GM19035 (cell line): ENCODE results near the gene HTR1B.

Source experiments
- ATAC-seq: cut with Tn5 transposase; IDR thresholded peaks from one replicate; pipeline ENCODE4 v1.9.1; 2021; ENCODE audit not compliant: unreplicated experiment

HTR1B gene

GRCh38 chr6:77456531-77457248, 6.6 kb downstream of the HTR1B start:
- ATAC-seq = no peak

- ATAC-seq = no peak
Measured at GRCh38 chr6:77455271-77455670, 8.0 kb downstream of the HTR1B start.

- ATAC-seq = no peak
Measured at GRCh38 chr6:77454386-77454785, 8.9 kb downstream of the HTR1B start.

GRCh38 chr6:77451466-77451865, 11.8 kb downstream of the HTR1B start:
- no peak for ATAC-seq

GRCh38 chr6:77450924-77451323, 12.4 kb downstream of the HTR1B start:
- ATAC-seq = no peak

- ATAC-seq = no peak
Measured at GRCh38 chr6:77448546-77448945, 14.7 kb downstream of the HTR1B start.

- ATAC-seq = no peak
Measured at GRCh38 chr6:77447254-77447653, 16.0 kb downstream of the HTR1B start.

GRCh38 chr6:77446249-77446648, 17.0 kb downstream of the HTR1B start:
- no peak for ATAC-seq

GRCh38 chr6:77445214-77445613, 18.1 kb downstream of the HTR1B start:
- no peak for ATAC-seq

- no peak for ATAC-seq
Measured at GRCh38 chr6:77440206-77440976, 22.9 kb downstream of the HTR1B start.

- ATAC-seq = no peak
Measured at GRCh38 chr6:77433888-77434287, 29.4 kb downstream of the HTR1B start.

- ATAC-seq = no peak
Measured at GRCh38 chr6:77430504-77430903, 32.8 kb downstream of the HTR1B start.

- ATAC-seq = no peak
Measured at GRCh38 chr6:77425671-77426070, 37.6 kb downstream of the HTR1B start.

- no peak for ATAC-seq
Measured at GRCh38 chr6:77425216-77425615, 38.1 kb downstream of the HTR1B start.

GRCh38 chr6:77424761-77425160, 38.5 kb downstream of the HTR1B start:
- no peak for ATAC-seq

- no peak for ATAC-seq
Measured at GRCh38 chr6:77416839-77417238, 46.5 kb downstream of the HTR1B start.

GRCh38 chr6:77415706-77416105, 47.6 kb downstream of the HTR1B start:
- ATAC-seq = no peak
